ENCODE results near the gene TRABD2B. TPM values are rescaled to one million over a fixed set of nuclear protein-coding genes. Genes with fewer than 3 reads are reported as not detected.

The TRABD2B gene
- total and polyA plus RNA-seq, 2 of the 13 experiments (the other 11 are each of a cell fraction or from before 2014, with no cell fraction given): 0.04 TPM; not detected in 1

GRCh38 chr1:47906009-47906432 lies 91.2 kb downstream of the TRABD2B start (continued):
- TF ChIP-seq DZIP1 (CRISPR knock-in tag; IDR thresholded peaks at IDR 0.05) (no peak), RBFOX2 (IDR thresholded peaks at IDR 0.05; ENCODE audit: low read depth, low read length) (no peak), ZNF646 (CRISPR knock-in tag; IDR thresholded peaks at IDR 0.05) (no peak), KLF6 (CRISPR knock-in tag; IDR thresholded peaks at IDR 0.05) (no peak), ZMYM2 (CRISPR knock-in tag; IDR thresholded peaks at IDR 0.05) (no peak), EHMT2 (IDR thresholded peaks at IDR 0.05; ENCODE audit: borderline replicate concordance, low read depth, low read length) (no peak), ZNF652 (CRISPR knock-in tag; IDR thresholded peaks at IDR 0.05; ENCODE audit: borderline replicate concordance, low read depth) (no peak), MTF1 (CRISPR knock-in tag; IDR thresholded peaks at IDR 0.05) (no peak), ZNF407 (CRISPR knock-in tag; IDR thresholded peaks at IDR 0.05; ENCODE audit: not compliant biosample characterization) (no peak), SMAD3 (CRISPR knock-in tag; IDR thresholded peaks at IDR 0.05) (0 out of 2 replicates have a peak, but pooled peaks have one; percentile 30)
